Superior temporal gyrus (tissue), 1 donor: ENCODE data around the gene HLA-DRB1.
"Not testable (repeated sequence)": the region's sequence is repeated elsewhere in the genome, so short reads cannot be mapped to it uniquely, and the experiment has no call there.

Experiments used
- DNase-seq: peaks from one replicate; pipeline ENCODE4 v3.0.0-alpha.2; 2016; ENCODE audit errors: extremely low spot score

The HLA-DRB1 gene

GRCh38 chr6:32562940-32563339 is 26.7 kb downstream of the HLA-DRB1 start:
- DNase-seq = no peak

DNA sequence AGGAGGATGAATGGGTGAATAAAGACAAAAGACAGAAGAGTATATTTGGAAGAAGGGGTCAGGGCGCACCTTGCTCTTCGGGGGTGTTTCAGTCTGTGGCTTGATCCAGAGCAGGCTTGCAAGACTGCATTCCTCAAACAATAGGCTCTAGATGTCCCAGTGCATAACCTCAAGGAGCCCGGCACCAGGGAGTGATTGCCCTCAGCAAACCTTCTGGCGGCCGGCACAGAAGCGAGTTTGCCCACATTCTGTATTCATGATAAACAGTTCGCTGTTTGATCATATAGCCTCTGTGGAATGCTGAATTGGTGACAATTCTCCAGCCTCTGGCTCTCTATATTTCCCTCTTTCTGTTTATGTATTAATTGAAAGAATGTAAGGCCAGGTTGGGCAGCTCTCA is 29.9 kb downstream of the HLA-DRB1 start:
- no peak for DNase-seq

DNA sequence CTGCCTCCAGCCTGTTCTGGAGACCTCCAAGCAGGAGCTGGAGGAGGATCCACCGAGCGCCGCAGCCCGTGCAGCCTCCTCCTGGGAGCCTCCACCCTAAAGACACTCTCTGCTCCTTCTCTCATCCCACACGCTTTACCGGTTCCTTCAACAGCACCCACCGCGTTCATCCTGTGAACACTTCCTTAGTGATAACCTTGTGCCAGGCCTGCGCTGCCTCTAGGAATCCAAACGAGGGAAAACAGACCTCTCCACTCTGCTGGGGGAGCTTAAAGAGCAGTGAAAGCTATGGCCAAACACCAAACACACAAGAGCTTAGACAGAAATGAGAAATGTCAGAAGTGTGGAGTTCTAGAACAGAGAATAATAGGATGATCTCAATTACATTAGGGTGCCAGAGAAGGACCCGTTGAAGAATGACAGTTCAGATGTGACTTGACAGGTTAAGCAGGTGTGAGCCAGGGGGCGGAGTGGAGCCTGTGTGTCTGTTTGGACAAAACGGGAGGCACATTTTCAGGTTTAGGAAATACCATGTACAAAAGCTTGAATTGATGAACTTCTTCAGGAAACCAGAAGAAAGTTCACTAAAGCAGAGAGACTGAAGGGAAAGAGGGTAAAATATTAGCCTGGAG is 31.1 kb downstream of the HLA-DRB1 start:
- DNase-seq = no peak

- no peak for DNase-seq
These were observed 35.3 kb downstream of the HLA-DRB1 start for GRCh38 chr6:32554116-32554965.

GRCh38 chr6:32553037-32553742 is 36.5 kb downstream of the HLA-DRB1 start:
- no peak for DNase-seq

GRCh38 chr6:32551410-32551809 is 38.2 kb downstream of the HLA-DRB1 start:
- DNase-seq = no peak

DNA sequence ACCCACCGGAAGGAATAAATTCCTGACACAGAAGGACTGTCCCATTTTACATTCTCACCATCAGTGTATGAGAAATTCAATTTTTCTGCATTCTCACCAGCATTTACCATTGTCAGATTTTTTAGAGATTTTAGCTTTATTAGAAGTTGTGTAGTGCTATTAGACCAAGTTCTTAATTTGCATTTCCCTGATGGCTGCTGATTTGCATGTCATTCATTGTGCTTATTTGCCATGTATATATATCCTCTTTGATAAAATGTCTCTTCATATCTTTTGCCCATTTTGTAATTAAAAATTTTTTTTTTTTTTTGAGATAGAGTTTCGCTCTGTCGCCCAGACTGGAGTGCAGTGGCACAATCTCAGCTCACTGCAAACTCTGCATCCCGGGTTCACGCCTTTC is 49.8 kb downstream of the HLA-DRB1 start:
- no peak for DNase-seq

DNA sequence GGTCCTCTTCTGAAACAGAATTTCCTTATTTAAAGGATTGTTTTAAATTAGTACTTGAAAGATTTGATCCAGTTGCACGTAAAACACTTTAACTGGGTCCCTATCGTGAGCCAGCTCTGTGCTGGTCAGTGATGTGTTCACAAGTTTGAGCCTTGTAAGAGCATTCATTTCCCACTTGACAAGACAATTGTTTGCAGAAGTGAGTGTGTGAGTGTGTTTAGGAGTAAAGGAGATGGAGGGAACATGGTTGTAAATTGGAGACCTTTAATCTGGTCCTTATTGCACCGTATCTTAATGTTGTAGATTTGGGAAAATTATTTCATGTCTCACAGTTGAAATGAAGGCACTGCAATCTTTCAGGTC is 59.2 kb downstream of the HLA-DRB1 start:
- DNase-seq = not testable (repeated sequence)

- DNase-seq = peak; percentile 13
These were observed 59.8 kb downstream of the HLA-DRB1 start, which contains the start of gene HLA-DRB5 for GRCh38 chr6:32529697-32530430. Gene HLA-DRB5 (minus strand): TSS chr6:32530287. CDS start chr6:32530224, 63 bp downstream.
